ENCODE data around the gene LY86. TPM values are rescaled to one million over a fixed set of nuclear protein-coding genes. Genes with fewer than 3 reads are reported as not detected.

The LY86 gene
- total RNA-seq, 1 experiment from 2014 or later = not detected

DNA sequence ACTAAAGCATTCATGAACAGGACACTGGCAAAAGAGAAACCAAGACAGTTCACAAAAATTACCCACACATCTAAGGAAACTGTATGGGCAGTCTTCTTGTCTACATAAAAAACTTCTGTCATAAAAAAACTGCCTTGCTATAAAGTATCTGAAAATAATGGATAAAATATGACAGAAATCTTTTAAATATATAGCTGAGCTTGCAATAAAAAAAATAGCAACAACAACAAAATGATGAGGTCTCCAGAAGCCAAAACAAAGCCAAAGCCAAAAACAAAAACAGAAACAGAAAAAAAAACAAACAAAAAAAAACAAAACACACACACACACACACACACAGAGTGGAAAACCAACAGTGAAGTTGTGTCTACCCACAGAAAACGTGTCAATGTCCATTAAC is 14.8 kb downstream of the LY86 start:
- H3T11ph ChIP-seq (ENCODE audit: low read length) = no peak overlapping the region
- no peak overlapping the region for H3K56ac ChIP-seq (ENCODE audit: insufficient read length, low read depth, low read length)
- Mint-ChIP-seq H3K4me1 (peaks cover 7 to 8% of the 10 kb centered on the region in 2 experiments), H3K4me3 (no peak overlapping the region), H3K9me3 (no peaks in the 10 kb centered on the region), H3K36me3 (ENCODE audit: insufficient read depth in 1 of 3, low read depth in 3 of 3) (peaks cover 0 to 5% (median 0%) of the 10 kb centered on the region in 3 experiments; a peak in 1 of 7 replicates), H3K27me3 (ENCODE audit: low read depth) (no peaks in the 10 kb centered on the region), H3K27ac (no peak overlapping the region)
- DNase-seq = no peak
- no peak overlapping the region for H2BK12ac ChIP-seq (ENCODE audit: insufficient read length, low read depth, low read length)
- H3K14ac ChIP-seq (ENCODE audit: insufficient read depth, low read length) = no peak overlapping the region
- H3K4ac ChIP-seq (ENCODE audit: low read depth, low read length) = no peak overlapping the region
- H4K91ac ChIP-seq (ENCODE audit: insufficient read length, low read depth, low read length) = no peak overlapping the region
- no peak overlapping the region for H3K27ac ChIP-seq (ENCODE audit: insufficient read length, low read depth, low read length)
- no peaks in the 10 kb centered on the region for H3K79me1 ChIP-seq (ENCODE audit: insufficient read depth, low read depth, low read length, poor library complexity, severe bottlenecking)
- no peak overlapping the region for H2BK120ac ChIP-seq (ENCODE audit: low read depth, low read length, poor library complexity, severe bottlenecking)
- no peak overlapping the region for H3K18ac ChIP-seq (ENCODE audit: insufficient read length, low read depth, low read length)
- H4K20me1 ChIP-seq (ENCODE audit: control insufficient read depth, insufficient read depth, insufficient read length) = no peaks in the 10 kb centered on the region
- no peak overlapping the region for H4K5ac ChIP-seq (ENCODE audit: insufficient read length, low read depth, low read length)
- no peak overlapping the region for H3K23ac ChIP-seq (ENCODE audit: insufficient read length, low read depth, low read length)
- TF ChIP-seq, protein P1, sequence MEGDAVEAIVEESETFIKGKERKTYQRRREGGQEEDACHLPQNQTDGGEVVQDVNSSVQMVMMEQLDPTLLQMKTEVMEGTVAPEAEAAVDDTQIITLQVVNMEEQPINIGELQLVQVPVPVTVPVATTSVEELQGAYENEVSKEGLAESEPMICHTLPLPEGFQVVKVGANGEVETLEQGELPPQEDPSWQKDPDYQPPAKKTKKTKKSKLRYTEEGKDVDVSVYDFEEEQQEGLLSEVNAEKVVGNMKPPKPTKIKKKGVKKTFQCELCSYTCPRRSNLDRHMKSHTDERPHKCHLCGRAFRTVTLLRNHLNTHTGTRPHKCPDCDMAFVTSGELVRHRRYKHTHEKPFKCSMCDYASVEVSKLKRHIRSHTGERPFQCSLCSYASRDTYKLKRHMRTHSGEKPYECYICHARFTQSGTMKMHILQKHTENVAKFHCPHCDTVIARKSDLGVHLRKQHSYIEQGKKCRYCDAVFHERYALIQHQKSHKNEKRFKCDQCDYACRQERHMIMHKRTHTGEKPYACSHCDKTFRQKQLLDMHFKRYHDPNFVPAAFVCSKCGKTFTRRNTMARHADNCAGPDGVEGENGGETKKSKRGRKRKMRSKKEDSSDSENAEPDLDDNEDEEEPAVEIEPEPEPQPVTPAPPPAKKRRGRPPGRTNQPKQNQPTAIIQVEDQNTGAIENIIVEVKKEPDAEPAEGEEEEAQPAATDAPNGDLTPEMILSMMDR (conservative IDR thresholded peaks at IDR 0.05) = no peak
- no peak overlapping the region for H2AK5ac ChIP-seq (ENCODE audit: insufficient read length, low read length)
- no peak overlapping the region for H2BK5ac ChIP-seq (ENCODE audit: insufficient read length, low read length)
- no peaks in the 10 kb centered on the region for H3K9me3 ChIP-seq (ENCODE audit: control insufficient read depth, low read depth, low read length)
- H2BK15ac ChIP-seq (ENCODE audit: low read depth, low read length) = no peak overlapping the region
- no peak overlapping the region for H3K4me2 ChIP-seq (ENCODE audit: insufficient read depth, insufficient read length, low read length)
- no peaks in the 10 kb centered on the region for H3K79me2 ChIP-seq (ENCODE audit: insufficient read depth, low read length)
- H2BK20ac ChIP-seq (ENCODE audit: low read depth, low read length, poor library complexity, severe bottlenecking) = no peak overlapping the region
- H3K23me2 ChIP-seq (ENCODE audit: insufficient read length, low read depth, low read length, poor library complexity, severe bottlenecking) = no peaks in the 10 kb centered on the region
- peaks cover 2% of the 10 kb centered on the region; the same call in 1 of the 2 replicates for H3K4me1 ChIP-seq (ENCODE audit: insufficient read depth, low read length)
- H3K9ac ChIP-seq (ENCODE audit: extremely low read depth, insufficient read length, low read length) = no peak overlapping the region
- H3K27me3 ChIP-seq (ENCODE audit: insufficient read depth, low read length) = no peaks in the 10 kb centered on the region
- H4K8ac ChIP-seq (replicated peaks; ENCODE audit: insufficient read length, low read depth, low read length) = no peak overlapping the region
- WGBS (ENCODE audit: extremely low coverage, insufficient read length, low lambda C conversion rate) = no CpG with 5 or more reads among the region's 1 CpG
- no peak overlapping the region for H2AFZ ChIP-seq (ENCODE audit: low read length)

All from H9 (cell line).